Esophagus squamous epithelium (tissue), 4 donors: Measurements from ENCODE around the gene SAMD3.
"Not testable (repeated sequence)": the region's sequence is repeated elsewhere in the genome, so short reads cannot be mapped to it uniquely, and the experiment has no call there.

Experiments
- POLR2A ChIP-seq, 4 donors: fragments of 450-650 bp; IDR thresholded peaks; one replicate each; pipeline ENCODE4 v1.6.1; 2017; ENCODE audit warnings: antibody characterized with exemption in 4 of 4, mild to moderate bottlenecking in 4 of 4, moderate library complexity in 3 of 4
- TF ChIP-seq, protein P1 (sequence below), 6 experiments: fragments of 450-650 bp in 4 of 6; fragments of 200-600 bp in 2 of 6; sonication (generic) in 2 of 6; IDR thresholded peaks; one replicate each; pipeline ENCODE4 v1.5.1; 2016 to 2019; ENCODE audit warnings: antibody characterized with exemption in 6 of 6, mild to moderate bottlenecking in 4 of 6, moderate library complexity in 4 of 6

DNA sequence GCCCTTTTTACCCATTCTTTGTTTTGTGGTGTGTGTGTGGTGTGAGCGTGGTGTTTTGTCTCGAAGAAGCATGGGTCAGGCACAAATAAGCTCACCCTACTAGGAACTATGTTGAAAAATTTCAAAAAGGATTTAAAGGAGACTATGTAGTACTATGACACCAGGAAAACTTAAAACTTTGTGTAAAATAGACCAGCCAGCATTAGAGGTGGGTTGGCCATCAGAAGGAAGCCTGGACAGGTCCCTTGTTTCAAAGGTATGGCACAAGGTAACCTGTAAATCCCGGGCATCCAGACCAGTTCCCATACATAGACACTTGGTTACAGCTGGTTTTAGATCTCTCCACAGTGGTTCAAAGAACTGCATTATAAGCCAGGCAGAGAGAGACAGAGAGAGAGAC, 38.8 kb upstream of the SAMD3 start:
- TF ChIP-seq POLR2A (IDR thresholded peaks at IDR 0.05): not testable (repeated sequence)
- TF ChIP-seq, protein P1, sequence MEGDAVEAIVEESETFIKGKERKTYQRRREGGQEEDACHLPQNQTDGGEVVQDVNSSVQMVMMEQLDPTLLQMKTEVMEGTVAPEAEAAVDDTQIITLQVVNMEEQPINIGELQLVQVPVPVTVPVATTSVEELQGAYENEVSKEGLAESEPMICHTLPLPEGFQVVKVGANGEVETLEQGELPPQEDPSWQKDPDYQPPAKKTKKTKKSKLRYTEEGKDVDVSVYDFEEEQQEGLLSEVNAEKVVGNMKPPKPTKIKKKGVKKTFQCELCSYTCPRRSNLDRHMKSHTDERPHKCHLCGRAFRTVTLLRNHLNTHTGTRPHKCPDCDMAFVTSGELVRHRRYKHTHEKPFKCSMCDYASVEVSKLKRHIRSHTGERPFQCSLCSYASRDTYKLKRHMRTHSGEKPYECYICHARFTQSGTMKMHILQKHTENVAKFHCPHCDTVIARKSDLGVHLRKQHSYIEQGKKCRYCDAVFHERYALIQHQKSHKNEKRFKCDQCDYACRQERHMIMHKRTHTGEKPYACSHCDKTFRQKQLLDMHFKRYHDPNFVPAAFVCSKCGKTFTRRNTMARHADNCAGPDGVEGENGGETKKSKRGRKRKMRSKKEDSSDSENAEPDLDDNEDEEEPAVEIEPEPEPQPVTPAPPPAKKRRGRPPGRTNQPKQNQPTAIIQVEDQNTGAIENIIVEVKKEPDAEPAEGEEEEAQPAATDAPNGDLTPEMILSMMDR (IDR thresholded peaks at IDR 0.05): not testable (repeated sequence)
